Mesothelial cell of epicardium (in vitro differentiated cells): Measurements from ENCODE around the gene SLC6A8. TPM values are rescaled to one million over a fixed set of nuclear protein-coding genes. Genes with fewer than 3 reads are reported as not detected.

ENCODE experiments used
- DNase-seq, 2 experiments: peaks; one replicate each; pipeline ENCODE4 v3.0.0; 2021; ENCODE audit warnings: low spot score in 2 of 2; ENCODE audit not compliant: unreplicated experiment in 2 of 2
- H3K27ac Mint-ChIP-seq: 2 replicates; pipeline ENCODE4 v1.8.0; 2021; ENCODE audit warnings: mixed read lengths
- H3K27me3 Mint-ChIP-seq: 2 replicates; pipeline ENCODE4 v1.8.0; 2021; ENCODE audit warnings: low read depth, mixed read lengths
- H3K36me3 Mint-ChIP-seq: 2 replicates; pipeline ENCODE4 v1.8.0; 2021; ENCODE audit warnings: mixed read lengths
- H3K4me1 Mint-ChIP-seq: 2 replicates; pipeline ENCODE4 v1.8.0; 2021; ENCODE audit warnings: mixed read lengths
- H3K4me3 Mint-ChIP-seq: 2 replicates; pipeline ENCODE4 v1.8.0; 2021; ENCODE audit warnings: mild to moderate bottlenecking, moderate library complexity, mixed read lengths
- H3K9me3 Mint-ChIP-seq: 2 replicates; pipeline ENCODE4 v1.8.0; 2021; ENCODE audit warnings: mixed read lengths
- total RNA-seq: library from RNA; stranded (reverse); gene quantifications from 3 replicates; pipeline ENCODE4 v1.2.1, GENCODE V29; 2021
- TF ChIP-seq, protein P1 (sequence below): fragments of 200-600 bp; sonication (generic); IDR thresholded peaks from one replicate; pipeline ENCODE4 v1.5.0; 2021; ENCODE audit warnings: antibody characterized with exemption; ENCODE audit not compliant: unreplicated experiment

SLC6A8 gene
- total RNA-seq, 1 donor from 2014 or later = 65.6 TPM

DNA sequence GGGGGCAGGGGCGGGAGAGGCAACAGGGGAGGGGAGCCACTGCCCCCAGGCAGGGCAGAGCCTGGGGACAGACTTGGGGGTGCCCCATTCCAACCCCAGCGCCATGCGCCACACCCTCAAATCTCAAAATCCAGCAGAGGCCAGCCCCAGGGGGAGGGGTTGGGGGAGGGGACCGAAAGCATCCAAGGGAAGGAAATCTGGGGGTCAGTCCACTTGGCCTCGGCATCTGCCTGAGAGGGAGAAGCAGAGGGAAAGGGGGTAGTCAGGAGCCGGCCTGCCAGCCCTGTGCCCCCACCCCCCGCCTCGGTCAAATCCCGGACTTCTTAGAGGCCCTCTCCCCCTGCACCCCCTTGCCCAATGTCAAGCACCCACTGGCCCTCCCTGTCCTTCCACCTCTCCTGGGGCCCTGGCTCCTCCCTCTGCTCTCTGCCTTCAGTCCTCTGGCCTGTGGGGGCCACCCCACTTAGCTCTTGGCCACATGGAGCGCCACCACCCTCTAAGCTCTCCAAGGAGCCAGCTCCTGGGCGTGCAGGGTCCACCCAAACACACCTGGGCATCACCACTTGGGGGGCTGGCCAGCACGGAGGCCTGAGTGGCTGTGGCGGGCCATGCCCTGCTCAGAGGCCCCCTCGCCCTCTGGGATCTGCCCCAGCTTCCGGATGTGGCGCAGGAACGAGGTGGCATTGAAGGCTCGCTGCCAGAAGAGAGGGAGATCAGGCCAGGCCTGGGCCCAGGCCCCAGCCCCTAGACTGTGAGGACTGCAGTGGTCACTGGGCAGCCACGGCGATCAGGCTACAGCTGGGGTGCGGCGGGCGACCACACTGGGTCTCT, 17.6 kb upstream of the SLC6A8 start:
- Mint-ChIP-seq H3K4me1 (peaks cover 6% of the 10 kb centered on the region), H3K27ac (no peak overlapping the region), H3K9me3 (peaks cover 13% of the 10 kb centered on the region), H3K36me3 (peaks cover 3% of the 10 kb centered on the region), H3K4me3 (no peak overlapping the region), H3K27me3 (peaks cover 52% of the 10 kb centered on the region)
- peak in 1 of 2 experiments; percentile 33 for DNase-seq
- TF ChIP-seq, protein P1, sequence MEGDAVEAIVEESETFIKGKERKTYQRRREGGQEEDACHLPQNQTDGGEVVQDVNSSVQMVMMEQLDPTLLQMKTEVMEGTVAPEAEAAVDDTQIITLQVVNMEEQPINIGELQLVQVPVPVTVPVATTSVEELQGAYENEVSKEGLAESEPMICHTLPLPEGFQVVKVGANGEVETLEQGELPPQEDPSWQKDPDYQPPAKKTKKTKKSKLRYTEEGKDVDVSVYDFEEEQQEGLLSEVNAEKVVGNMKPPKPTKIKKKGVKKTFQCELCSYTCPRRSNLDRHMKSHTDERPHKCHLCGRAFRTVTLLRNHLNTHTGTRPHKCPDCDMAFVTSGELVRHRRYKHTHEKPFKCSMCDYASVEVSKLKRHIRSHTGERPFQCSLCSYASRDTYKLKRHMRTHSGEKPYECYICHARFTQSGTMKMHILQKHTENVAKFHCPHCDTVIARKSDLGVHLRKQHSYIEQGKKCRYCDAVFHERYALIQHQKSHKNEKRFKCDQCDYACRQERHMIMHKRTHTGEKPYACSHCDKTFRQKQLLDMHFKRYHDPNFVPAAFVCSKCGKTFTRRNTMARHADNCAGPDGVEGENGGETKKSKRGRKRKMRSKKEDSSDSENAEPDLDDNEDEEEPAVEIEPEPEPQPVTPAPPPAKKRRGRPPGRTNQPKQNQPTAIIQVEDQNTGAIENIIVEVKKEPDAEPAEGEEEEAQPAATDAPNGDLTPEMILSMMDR = no peak

DNA sequence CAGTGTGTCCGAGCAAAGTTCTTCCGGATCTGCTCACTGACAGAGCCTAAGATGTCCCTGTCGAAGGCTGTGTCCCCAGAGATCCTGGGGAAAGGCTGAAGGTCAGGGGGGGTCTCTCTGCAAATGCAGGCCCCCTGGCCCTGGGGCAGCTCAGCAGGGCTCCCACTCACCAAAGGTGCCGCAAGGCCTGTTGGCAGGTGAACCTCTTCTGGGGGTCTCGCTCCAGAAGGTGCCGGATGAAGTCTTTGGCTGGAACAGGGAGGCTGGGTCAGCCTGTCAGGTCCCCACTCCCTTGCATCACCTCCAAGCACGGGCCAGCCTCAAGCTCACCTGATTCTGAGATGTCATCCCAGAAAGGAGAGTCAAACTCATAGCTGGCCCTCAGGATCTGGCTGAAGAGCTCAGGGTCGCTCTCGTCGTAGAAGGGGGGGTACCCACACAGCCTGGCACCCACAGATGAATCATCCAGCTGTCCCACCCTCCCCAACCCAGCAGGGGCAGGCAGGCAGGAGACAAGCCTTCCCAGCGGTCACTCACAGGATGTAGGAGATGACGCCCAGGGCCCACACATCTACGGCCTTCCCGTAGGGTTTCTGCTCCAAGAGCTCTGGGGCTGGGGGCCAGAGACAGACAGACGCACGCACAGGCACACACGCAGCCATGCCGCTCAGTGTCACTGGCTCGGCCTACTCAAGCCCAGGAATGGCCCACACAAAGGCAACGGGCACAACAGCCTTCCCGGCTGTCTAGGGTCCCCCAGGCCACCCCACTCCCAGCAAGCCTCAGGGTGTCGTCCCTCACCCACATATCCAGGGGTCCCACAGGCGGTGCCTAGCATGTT, 16.8 kb upstream of the SLC6A8 start:
- DNase-seq = peak in 1 of 2 experiments; percentile 30
- no peak overlapping the region for H3K4me3 Mint-ChIP-seq

DNA sequence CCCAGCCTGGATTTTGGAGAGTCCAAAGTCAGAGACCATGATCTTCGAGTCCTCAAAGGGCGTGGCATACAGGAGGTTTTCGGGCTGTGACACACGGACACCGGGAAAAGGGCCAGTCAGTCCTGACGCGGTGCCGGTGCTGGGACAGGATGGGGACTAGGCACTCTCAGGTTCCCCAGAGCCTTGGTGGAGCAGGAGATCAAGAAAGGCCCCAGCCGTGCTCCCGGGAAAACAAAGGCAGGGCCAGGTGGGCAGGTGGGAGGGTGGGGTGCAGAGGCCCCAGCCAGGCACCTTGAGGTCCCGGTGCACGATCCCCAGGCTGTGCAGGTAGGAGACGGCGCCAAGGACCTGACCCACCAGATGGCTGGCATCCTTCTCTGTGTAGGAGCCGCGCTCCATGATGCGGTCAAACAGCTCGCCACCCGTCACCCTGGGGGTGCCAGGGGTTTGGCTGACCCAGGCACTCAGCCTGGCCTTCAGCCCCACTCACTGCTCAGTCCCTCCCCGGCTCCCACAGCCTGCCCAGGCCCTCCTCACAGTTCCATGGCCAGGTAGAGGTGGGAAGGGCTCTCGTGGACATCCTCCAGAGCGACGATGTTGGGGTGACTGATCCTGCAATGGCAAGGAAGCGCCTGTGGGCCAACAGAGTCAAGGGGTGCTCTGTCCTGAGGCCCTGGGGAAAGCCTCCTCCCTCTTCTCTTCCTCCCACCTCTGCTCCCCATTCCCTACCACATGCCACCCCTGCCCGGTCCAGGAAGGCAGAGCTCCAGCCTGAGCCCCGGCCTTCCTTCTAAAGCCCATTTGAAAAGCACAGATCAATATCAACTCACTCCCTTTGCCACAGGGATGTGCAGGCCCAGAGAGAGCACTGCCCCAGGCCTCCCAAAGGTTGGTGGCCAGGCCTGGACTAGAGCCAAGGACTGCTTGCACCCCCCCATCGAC, 15.9 kb upstream of the SLC6A8 start:
- Mint-ChIP-seq H3K4me3 (no peak overlapping the region), H3K9me3 (peaks cover 3% of the 10 kb centered on the region), H3K4me1 (peaks cover 9% of the 10 kb centered on the region), H3K27me3 (peaks cover 37% of the 10 kb centered on the region), H3K36me3 (peaks cover 2% of the 10 kb centered on the region), H3K27ac (no peak overlapping the region)
- DNase-seq = peak in 1 of 2 experiments; percentile 31
- TF ChIP-seq, protein P1 = no peak

More for the DNA sequence above, 16.8 kb upstream of the SLC6A8 start:
- Mint-ChIP-seq H3K9me3 (peaks cover 5% of the 10 kb centered on the region), H3K27ac (no peak overlapping the region), H3K4me1 (peaks cover 7% of the 10 kb centered on the region), H3K27me3 (peaks cover 44% of the 10 kb centered on the region), H3K36me3 (peaks cover 2% of the 10 kb centered on the region)
- TF ChIP-seq, protein P1 = no peak

DNA sequence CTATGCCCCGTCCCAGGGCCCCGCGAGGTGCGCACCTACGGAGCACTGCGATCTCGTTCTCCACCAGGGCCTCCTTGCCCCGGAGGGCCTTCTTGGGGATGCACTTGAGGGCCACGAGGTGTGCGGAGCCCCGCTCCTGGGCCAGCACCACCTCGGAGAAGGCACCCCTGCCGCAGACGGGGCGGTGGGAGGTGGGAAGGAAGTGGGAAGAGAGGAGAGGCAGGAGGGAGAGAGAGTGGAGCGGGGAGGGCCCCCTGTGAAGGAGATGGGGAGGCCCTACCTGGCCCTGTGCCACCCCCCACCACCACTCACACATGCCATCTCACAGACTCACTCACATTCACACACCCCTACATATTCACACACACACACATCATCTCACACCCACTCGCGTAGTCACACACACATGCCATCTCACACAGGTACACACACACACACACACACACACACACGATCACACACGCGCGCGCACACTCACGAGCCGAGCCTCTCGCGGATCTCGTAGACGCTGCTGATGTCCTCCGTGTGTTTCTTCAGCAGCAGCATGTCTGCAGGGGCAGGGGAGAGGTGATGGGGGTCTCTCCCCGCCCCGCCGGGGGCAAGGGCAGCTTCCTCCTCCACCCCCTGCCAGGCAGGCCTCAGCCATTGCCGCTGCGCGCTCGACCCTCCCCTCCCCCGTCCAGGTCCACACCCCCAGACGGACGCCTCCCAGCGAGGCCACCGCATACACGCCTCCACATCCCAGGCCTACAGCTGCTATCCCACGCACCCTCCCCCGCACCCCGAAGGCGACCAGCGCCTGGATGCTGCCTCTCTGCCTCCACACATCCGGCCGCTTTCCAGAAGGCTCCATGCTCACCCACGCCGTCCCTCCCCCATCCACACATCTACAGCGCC, 14.9 kb upstream of the SLC6A8 start:
- peaks cover 3% of the 10 kb centered on the region for H3K9me3 Mint-ChIP-seq

More for the DNA sequence above, 14.9 kb upstream of the SLC6A8 start:
- H3K4me1 Mint-ChIP-seq = peaks cover 9% of the 10 kb centered on the region
- H3K27me3 Mint-ChIP-seq = peaks cover 29% of the 10 kb centered on the region
- H3K36me3 Mint-ChIP-seq = peaks cover 2% of the 10 kb centered on the region
- H3K27ac Mint-ChIP-seq = no peak overlapping the region
- TF ChIP-seq, protein P1 = no peak
- H3K4me3 Mint-ChIP-seq = peak overlapping the region; percentile 55
- peak; percentile 19 to 39 for DNase-seq
